NCI-H1694 (cell line): ENCODE results near the gene BIRC5.

Experiments used
- DNase-seq: peaks from one replicate; lab custom pipeline; 2025; lab: John Stamatoyannopoulos, UW

The BIRC5 gene

GRCh38 chr17:78256707-78257591 is 42.9 kb downstream of the BIRC5 start:
- DNase-seq = no peak

- DNase-seq = no peak
These were observed 43.8 kb downstream of the BIRC5 start for GRCh38 chr17:78257810-78258322.

- no peak for DNase-seq
These were observed 44.5 kb downstream of the BIRC5 start for GRCh38 chr17:78258323-78259191.

GRCh38 chr17:78259192-78259554 is 45.1 kb downstream of the BIRC5 start:
- DNase-seq = no peak

- DNase-seq = no peak
These were observed 49.1 kb downstream of the BIRC5 start for GRCh38 chr17:78263063-78263735.

GRCh38 chr17:78263736-78264340 is 49.8 kb downstream of the BIRC5 start:
- DNase-seq = no peak

GRCh38 chr17:78264590-78264989 is 50.5 kb downstream of the BIRC5 start:
- DNase-seq = no peak

- no peak for DNase-seq
These were observed 51.1 kb downstream of the BIRC5 start for GRCh38 chr17:78265121-78265520.

GRCh38 chr17:78266231-78266631 is 52.2 kb downstream of the BIRC5 start:
- no peak for DNase-seq

- DNase-seq = no peak
These were observed 52.7 kb downstream of the BIRC5 start for GRCh38 chr17:78266771-78267170.

- no peak for DNase-seq
These were observed 53.4 kb downstream of the BIRC5 start for GRCh38 chr17:78267253-78268073.

- DNase-seq = no peak
These were observed 54.3 kb downstream of the BIRC5 start for GRCh38 chr17:78268191-78268874.

- no peak for DNase-seq
These were observed 55.2 kb downstream of the BIRC5 start for GRCh38 chr17:78268951-78269905.

- DNase-seq = no peak
These were observed 55.9 kb downstream of the BIRC5 start for GRCh38 chr17:78269955-78270381.

GRCh38 chr17:78271419-78272170 is 57.5 kb downstream of the BIRC5 start:
- DNase-seq = no peak

- DNase-seq = no peak
These were observed 58.3 kb downstream of the BIRC5 start for GRCh38 chr17:78272181-78272913.

GRCh38 chr17:78272914-78273258 is 58.8 kb downstream of the BIRC5 start:
- no peak for DNase-seq

- no peak for DNase-seq
These were observed 59.8 kb downstream of the BIRC5 start for GRCh38 chr17:78273813-78274212.
